Spleen (tissue), 11 donors: ENCODE measurements around the gene BTRC. TPM values are rescaled to one million over a fixed set of nuclear protein-coding genes. Genes with fewer than 3 reads are reported as not detected.

Source experiments
- DNase-seq: peaks from one replicate; pipeline ENCODE4 v3.0.0-alpha.2; 2020
- H3K27ac ChIP-seq, 8 donors: fragments of 200-600 bp; sonication (generic) in 7 of 8; 1 replicate in 4 of 8; 2 replicates in 4 of 8; pipeline versions ENCODE4 v1.5.0 to v1.8.0; 2016 to 2021; ENCODE audit warnings: inconsistent platforms in 4 of 8, mild to moderate bottlenecking in 4 of 8, moderate library complexity in 1 of 8
- H3K27me3 ChIP-seq, 7 donors: fragments of 200-600 bp; sonication (generic) in 6 of 7; replicated peaks in 1 of 7; 1 replicate in 4 of 7; 2 replicates in 3 of 7; pipeline versions ENCODE4 v1.5.0 to v1.8.0; 2016 to 2021; ENCODE audit warnings: inconsistent platforms in 3 of 7, mild to moderate bottlenecking in 1 of 7
- H3K36me3 ChIP-seq, 6 donors: fragments of 200-600 bp; sonication (generic) in 5 of 6; 1 replicate in 4 of 6; 2 replicates in 2 of 6; pipeline versions ENCODE4 v1.5.0 to v1.8.0; 2016 to 2021; ENCODE audit warnings: inconsistent platforms in 2 of 6
- H3K4me1 ChIP-seq, 6 donors: fragments of 200-600 bp; sonication (generic) in 5 of 6; 1 replicate in 3 of 6; 2 replicates in 3 of 6; pipeline versions ENCODE4 v1.5.0 to v1.8.0; 2016 to 2021; ENCODE audit warnings: inconsistent platforms in 3 of 6
- H3K4me3 ChIP-seq, 8 donors: fragments of 200-600 bp; sonication (generic) in 7 of 8; 1 replicate in 4 of 8; 2 replicates in 4 of 8; pipeline versions ENCODE4 v1.5.0 to v1.8.0; 2016 to 2021; ENCODE audit warnings: inconsistent platforms in 4 of 8, mild to moderate bottlenecking in 4 of 8, moderate library complexity in 2 of 8
- H3K9me3 ChIP-seq, 8 donors: fragments of 200-600 bp; sonication (generic) in 7 of 8; 1 replicate in 4 of 8; 2 replicates in 4 of 8; pipeline versions ENCODE4 v1.5.0 to v1.8.0; 2016 to 2021; ENCODE audit warnings: inconsistent platforms in 4 of 8
- CTCF ChIP-seq, 11 experiments: fragments of 200-600 bp in 7 of 11; fragments of 450-650 bp in 4 of 11; sonication (generic) in 4 of 11; IDR thresholded peaks in 8 of 11; conservative IDR thresholded peaks in 3 of 11; 1 replicate in 7 of 11; 2 replicates in 4 of 11; pipeline versions ENCODE4 v1.4.0 to v1.8.0; 2016 to 2021; ENCODE audit warnings: antibody characterized with exemption in 11 of 11, inconsistent platforms in 4 of 11, mild to moderate bottlenecking in 1 of 11
- POLR2A ChIP-seq, 3 donors: fragments of 450-650 bp; IDR thresholded peaks; one replicate each; pipeline ENCODE4 v1.5.1; 2017; ENCODE audit warnings: antibody characterized with exemption in 3 of 3, mild to moderate bottlenecking in 1 of 3
- POLR2AphosphoS5 ChIP-seq, 3 donors: sonication (generic); formaldehyde crosslinking; IDR thresholded peaks; one replicate each; pipeline ENCODE4 v1.5.1; 2017; ENCODE audit warnings: antibody characterized with exemption in 3 of 3
- WGBS, 5 donors: extraction: QIAGEN DNeasy Blood & Tissue Kit in 3 of 5; methylation state at CpG; one replicate each; pipeline versions ENCODE4 v1.1.5 to v1.1.7; 2013 to 2018; 5-methylcytosine and 5-hydroxymethylcytosine counted together
- intact Hi-C: fragments of 100-400 bp; cut with DNase I; formaldehyde crosslinking; loops from one replicate; pipeline ENCODE4 v1.15.0; 2023; ENCODE audit warnings: low total_unique reads
- polyA plus RNA-seq, 3 donors: library from polyadenylated mRNA; stranded (reverse); fragments of 200-250 nt; gene quantifications; one replicate each; pipeline ENCODE4 v1.2.1, GENCODE V29; 2013
- total RNA-seq, 7 donors: library from RNA; depleted of rRNA in 3 of 7; stranded (reverse); fragments of >200 nt in 3 of 7; fragmentation: NEBNext Ultra II Directional in 4 of 7; extraction: Animal tissue kit (Norgen Biotek cat#: 25700) in 4 of 7; gene quantifications; one replicate each; pipeline versions ENCODE4 v1.1.0 to v1.2.1, GENCODE V29; 2016 to 2021
- donor health status: healthy with polysubstance abuse.
- donor health status: DM: no; HTN: no; CAD: no; lungs with moderate emphysema.
- donor health status: DM: no; HTN: no; CAD: no.
- donor health status: Bipolar disorder and iron deficiency.
- donor health status: healthy.
- donor health status: DM: no; HTN: no; CAD: no.
- donor health status: DM: yes; HTN: yes; CAD: no.

The BTRC gene
- total and polyA plus RNA-seq, 10 donors: 2.7 to 23.9 (median 19.3) TPM

- WGBS, 5 donors: 58 to 70% (median 66%) methylated on average over 6 of the region's 6 CpGs
Measured at GRCh38 chr10:101453791-101454718, 100.1 kb downstream of the BTRC start.

GRCh38 chr10:101458869-101459268, 104.9 kb downstream of the BTRC start:
- TF ChIP-seq POLR2AphosphoS5 (IDR thresholded peaks at IDR 0.05): no peak
- Histone ChIP-seq H3K4me1 (peaks cover 0 to 9% (median 0%) of the 10 kb centered on the region in 6 donors), H3K27me3 (no peaks in the 10 kb centered on the region), H3K27ac (no peak overlapping the region), H3K9me3 (no peaks in the 10 kb centered on the region), H3K4me3 (no peak overlapping the region), H3K36me3 (peaks cover 0 to 22% (median 0%) of the 10 kb centered on the region in 6 donors)
- intact Hi-C loops: no loop called here
- DNase-seq: no peak
- 87 to 97% (median 92%) methylated on average over 1 of the region's 1 CpG for WGBS, 5 donors

More at GRCh38 chr10:101453791-101454718, 100.1 kb downstream of the BTRC start:
- H3K9me3 ChIP-seq: no peaks in the 10 kb centered on the region
- H3K27me3 ChIP-seq: no peaks in the 10 kb centered on the region
- H3K27ac ChIP-seq: no peak overlapping the region
- H3K4me1 ChIP-seq: peaks cover 0 to 41% (median 3%) of the 10 kb centered on the region in 6 donors
- intact Hi-C loops: no loop called here
- H3K4me3 ChIP-seq: no peak overlapping the region
- H3K36me3 ChIP-seq: no peaks in the 10 kb centered on the region
- TF ChIP-seq POLR2AphosphoS5 (IDR thresholded peaks at IDR 0.05) (no peak), POLR2A (IDR thresholded peaks at IDR 0.05) (no peak), CTCF (IDR thresholded peaks at IDR 0.05 in 8 of 11, conservative IDR thresholded peaks at IDR 0.05 in 3 of 11) (no peak)
- DNase-seq: no peak

- Histone ChIP-seq H3K27me3 (no peaks in the 10 kb centered on the region), H3K36me3 (peaks cover 0 to 22% (median 0%) of the 10 kb centered on the region in 6 donors), H3K4me1 (peaks cover 0 to 13% (median 7%) of the 10 kb centered on the region in 6 donors), H3K9me3 (no peaks in the 10 kb centered on the region), H3K27ac (no peak overlapping the region), H3K4me3 (no peak overlapping the region)
- no peak for TF ChIP-seq CTCF (IDR thresholded peaks at IDR 0.05 in 8 of 11, conservative IDR thresholded peaks at IDR 0.05 in 3 of 11)
- no peak for TF ChIP-seq POLR2AphosphoS5 (IDR thresholded peaks at IDR 0.05)
- TF ChIP-seq POLR2A (IDR thresholded peaks at IDR 0.05): no peak
- 86 to 95% (median 94%) methylated on average over 4 of the region's 4 CpGs for WGBS, 5 donors
- intact Hi-C loops: loop anchor here (10.0 kb wide), 1 partner anchor 249 kb away; no protein-coding TSS in a partner anchor
- DNase-seq: no peak
Measured at GRCh38 chr10:101464082-101464481, 110.1 kb downstream of the BTRC start.

GRCh38 chr10:101464599-101464998, 110.6 kb downstream of the BTRC start:
- intact Hi-C loops: loop anchor here (10.0 kb wide), 1 partner anchor 250 kb away; no protein-coding TSS in a partner anchor

More at GRCh38 chr10:101464599-101464998, 110.6 kb downstream of the BTRC start:
- 69 to 87% (median 84%) methylated on average over 2 of the region's 2 CpGs for WGBS, 5 donors
- no peak for DNase-seq
- no peaks in the 10 kb centered on the region for H3K27me3 ChIP-seq
- peaks cover 0 to 13% (median 7%) of the 10 kb centered on the region in 6 donors for H3K4me1 ChIP-seq
- peaks cover 0 to 22% (median 0%) of the 10 kb centered on the region in 6 donors for H3K36me3 ChIP-seq
- H3K4me3 ChIP-seq: no peak overlapping the region
- no peaks in the 10 kb centered on the region for H3K9me3 ChIP-seq
- no peak overlapping the region for H3K27ac ChIP-seq
- TF ChIP-seq CTCF (IDR thresholded peaks at IDR 0.05 in 8 of 11, conservative IDR thresholded peaks at IDR 0.05 in 3 of 11) (no peak), POLR2A (IDR thresholded peaks at IDR 0.05) (no peak), POLR2AphosphoS5 (IDR thresholded peaks at IDR 0.05) (no peak)
